Prostate gland (tissue), 2 donors: ENCODE measurements around the gene RNU1-3.
"Not testable (repeated sequence)": the region's sequence is repeated elsewhere in the genome, so short reads cannot be mapped to it uniquely, and the experiment has no call there.

Experiments
- POLR2AphosphoS5 ChIP-seq: sonication (generic); formaldehyde crosslinking; IDR thresholded peaks from one replicate; pipeline ENCODE4 v1.6.1; 2017; ENCODE audit warnings: antibody characterized with exemption
- TF ChIP-seq, protein P1 (sequence below), 4 experiments: fragments of 200-600 bp in 2 of 4; fragments of 450-650 bp in 2 of 4; sonication (generic) in 2 of 4; IDR thresholded peaks; 1 replicate in 3 of 4; 2 replicates in 1 of 4; pipeline ENCODE4 v1.5.1; 2016 to 2019; ENCODE audit warnings: antibody characterized with exemption in 4 of 4, mild to moderate bottlenecking in 2 of 4, moderate library complexity in 2 of 4

DNA sequence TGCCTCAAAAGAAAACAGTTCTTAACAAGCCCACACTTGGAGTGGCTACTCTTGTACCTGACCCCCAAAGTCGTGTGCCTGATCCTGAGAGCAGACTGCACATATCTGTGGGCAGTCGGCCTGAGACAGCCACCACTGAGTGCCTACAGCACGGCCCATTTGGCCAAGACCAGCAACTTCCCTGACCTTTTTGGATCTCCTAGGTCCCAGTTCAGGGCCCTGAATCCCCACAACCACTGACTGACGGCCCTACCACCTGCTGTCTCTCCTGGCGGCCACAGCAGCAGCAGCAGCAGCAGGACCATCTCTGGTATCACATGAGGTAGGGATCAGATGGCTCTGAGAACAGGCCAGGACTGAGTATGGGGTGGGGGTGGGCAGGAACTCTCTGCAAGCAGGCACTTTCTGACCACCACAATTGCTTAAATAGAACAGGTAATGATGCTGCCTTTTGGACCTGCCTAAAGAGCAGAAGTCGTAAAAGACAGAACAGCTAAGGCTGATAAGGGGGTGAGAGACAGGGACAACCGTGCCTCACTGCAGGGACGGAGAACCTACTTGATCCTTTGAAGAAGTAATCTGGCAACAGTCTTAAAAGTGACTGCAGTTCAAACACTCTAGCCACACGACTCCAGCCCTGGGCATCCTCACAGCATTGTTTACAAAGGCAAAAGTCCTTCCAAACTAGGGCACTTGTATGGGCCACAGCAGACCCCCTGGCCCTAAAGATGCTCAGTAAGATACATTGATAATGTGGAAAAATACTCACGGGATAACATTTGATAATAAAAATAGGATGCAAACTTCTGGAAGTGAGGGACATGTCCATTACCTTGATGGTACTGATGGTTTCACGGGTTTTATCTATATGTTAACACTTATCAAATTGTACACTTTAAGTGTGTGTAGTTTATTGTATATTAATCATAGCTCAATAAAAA is 27.4 kb downstream of the RNU1-3 start:
- TF ChIP-seq POLR2AphosphoS5, result not testable (repeated sequence)
- TF ChIP-seq, protein P1, sequence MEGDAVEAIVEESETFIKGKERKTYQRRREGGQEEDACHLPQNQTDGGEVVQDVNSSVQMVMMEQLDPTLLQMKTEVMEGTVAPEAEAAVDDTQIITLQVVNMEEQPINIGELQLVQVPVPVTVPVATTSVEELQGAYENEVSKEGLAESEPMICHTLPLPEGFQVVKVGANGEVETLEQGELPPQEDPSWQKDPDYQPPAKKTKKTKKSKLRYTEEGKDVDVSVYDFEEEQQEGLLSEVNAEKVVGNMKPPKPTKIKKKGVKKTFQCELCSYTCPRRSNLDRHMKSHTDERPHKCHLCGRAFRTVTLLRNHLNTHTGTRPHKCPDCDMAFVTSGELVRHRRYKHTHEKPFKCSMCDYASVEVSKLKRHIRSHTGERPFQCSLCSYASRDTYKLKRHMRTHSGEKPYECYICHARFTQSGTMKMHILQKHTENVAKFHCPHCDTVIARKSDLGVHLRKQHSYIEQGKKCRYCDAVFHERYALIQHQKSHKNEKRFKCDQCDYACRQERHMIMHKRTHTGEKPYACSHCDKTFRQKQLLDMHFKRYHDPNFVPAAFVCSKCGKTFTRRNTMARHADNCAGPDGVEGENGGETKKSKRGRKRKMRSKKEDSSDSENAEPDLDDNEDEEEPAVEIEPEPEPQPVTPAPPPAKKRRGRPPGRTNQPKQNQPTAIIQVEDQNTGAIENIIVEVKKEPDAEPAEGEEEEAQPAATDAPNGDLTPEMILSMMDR (IDR thresholded peaks at IDR 0.05), result not testable (repeated sequence)
